H7 (cell line): Measurements from ENCODE around the gene SLC36A1. TPM values are rescaled to one million over a fixed set of nuclear protein-coding genes. Genes with fewer than 3 reads are reported as not detected.

Experiments
- DNase-seq: peaks from one replicate; pipeline ENCODE4 v3.0.0; 2012
- H3K27me3 ChIP-seq: 2 replicates; pipeline ENCODE4 v1.6.0; 2011; ENCODE audit warnings: mild to moderate bottlenecking, low read length; ENCODE audit not compliant: control insufficient read depth, insufficient read depth
- H3K36me3 ChIP-seq: replicated peaks from 2 replicates; pipeline ENCODE4 v1.5.1; 2011; ENCODE audit warnings: low read length; ENCODE audit not compliant: control insufficient read depth, insufficient read depth
- H3K4me3 ChIP-seq: 2 replicates; pipeline ENCODE4 v1.5.1; 2011; ENCODE audit warnings: low read depth, mild to moderate bottlenecking, control low read depth, low read length, moderate library complexity; ENCODE audit not compliant: insufficient read depth
- total RNA-seq: library from RNA; depleted of rRNA; stranded (reverse); fragments of >200 nt; shearing (Covaris generic); gene quantifications from 2 replicates; pipeline ENCODE4 v1.2.3, GENCODE V29; 2014; rRNA removed

Gene SLC36A1
- total RNA-seq, 1 experiment from 2014 or later, result 7.1 TPM

DNA sequence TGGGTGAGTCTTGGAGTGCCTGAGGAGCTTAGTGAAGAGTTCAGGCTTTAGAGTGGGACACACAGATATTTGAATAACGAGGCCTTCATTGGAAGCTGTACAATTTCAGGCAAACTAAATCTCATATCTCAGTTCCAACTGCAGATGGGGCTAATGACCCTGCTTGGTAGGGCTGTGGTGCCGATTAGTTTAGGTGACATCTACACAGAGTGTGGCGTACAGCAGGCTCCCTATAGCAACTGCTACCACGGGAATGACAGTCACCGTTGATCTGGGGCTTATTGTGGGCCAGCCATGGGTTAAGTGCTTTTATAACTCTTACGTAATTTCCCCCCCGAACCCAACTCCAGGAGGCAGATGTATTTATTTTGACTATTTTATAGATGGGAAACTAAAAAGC lies 72.9 kb downstream of the SLC36A1 start:
- Histone ChIP-seq H3K4me3 (no peak overlapping the region), H3K36me3 (no peaks in the 10 kb centered on the region), H3K27me3 (no peaks in the 10 kb centered on the region)
- no peak for DNase-seq

DNA sequence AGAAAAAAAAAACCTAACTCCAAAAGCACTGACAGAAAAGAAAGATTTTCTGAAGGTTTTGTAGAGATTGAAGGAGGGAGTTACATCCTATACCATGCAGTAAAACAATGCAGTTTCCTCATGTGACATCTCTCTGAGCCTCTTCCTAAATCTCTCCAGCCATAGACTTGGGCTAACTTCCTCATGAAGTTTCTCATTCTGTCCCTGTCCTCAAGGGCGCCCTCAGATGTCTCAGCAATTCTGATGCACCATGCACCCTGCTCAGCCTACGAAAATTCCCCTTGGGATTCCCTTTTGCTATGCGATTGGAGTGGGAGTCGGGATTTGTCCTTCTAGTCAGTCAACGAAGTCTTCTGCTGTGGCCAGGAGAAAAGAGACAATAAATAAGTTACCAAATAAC lies 74.8 kb downstream of the SLC36A1 start:
- Histone ChIP-seq H3K4me3 (no peak overlapping the region), H3K36me3 (no peaks in the 10 kb centered on the region), H3K27me3 (no peaks in the 10 kb centered on the region)
- DNase-seq, result no peak

DNA sequence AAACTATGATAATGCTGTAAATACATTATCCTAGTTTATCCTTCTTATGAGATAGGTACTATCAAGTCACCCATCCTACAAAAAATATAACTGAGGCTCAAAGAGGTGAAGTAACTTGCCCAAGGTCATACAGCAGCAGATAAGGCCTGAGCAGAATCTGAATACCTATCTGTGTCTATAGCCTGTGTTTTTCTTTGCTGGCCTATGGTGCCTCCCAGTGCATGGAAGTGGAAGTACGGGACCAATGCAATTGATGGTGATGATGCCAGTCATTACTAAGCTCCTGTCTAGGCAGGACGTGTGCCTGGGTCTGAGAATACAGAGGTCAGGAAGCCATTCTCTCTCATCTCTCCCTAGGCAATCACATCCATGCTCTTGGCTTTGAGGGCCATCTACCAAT lies 75.9 kb downstream of the SLC36A1 start:
- no peaks in the 10 kb centered on the region for H3K27me3 ChIP-seq
- peak; percentile 84 for DNase-seq
- H3K36me3 ChIP-seq, result no peaks in the 10 kb centered on the region
- no peak overlapping the region for H3K4me3 ChIP-seq

DNA sequence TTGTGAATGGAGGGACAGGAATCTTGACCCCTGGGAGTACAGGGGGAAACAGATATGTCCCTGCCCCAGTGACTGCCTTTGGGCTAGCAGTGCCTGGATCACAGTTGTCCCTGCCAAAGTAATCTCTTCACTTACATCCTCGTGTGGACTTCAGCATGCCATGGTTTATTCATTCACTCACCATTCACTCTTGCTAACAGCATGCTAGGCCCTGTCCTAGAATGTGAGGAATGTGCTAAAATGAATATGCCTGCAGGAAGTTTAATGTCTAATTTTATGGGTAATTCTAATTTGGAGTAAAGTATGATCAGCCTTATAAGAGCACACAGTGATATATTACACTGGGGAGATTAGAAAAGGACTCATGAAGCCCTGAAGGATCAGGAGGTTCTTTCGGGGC lies 80.8 kb downstream of the SLC36A1 start:
- no peak for DNase-seq
- Histone ChIP-seq H3K4me3 (no peak overlapping the region), H3K27me3 (no peaks in the 10 kb centered on the region), H3K36me3 (no peaks in the 10 kb centered on the region)

DNA sequence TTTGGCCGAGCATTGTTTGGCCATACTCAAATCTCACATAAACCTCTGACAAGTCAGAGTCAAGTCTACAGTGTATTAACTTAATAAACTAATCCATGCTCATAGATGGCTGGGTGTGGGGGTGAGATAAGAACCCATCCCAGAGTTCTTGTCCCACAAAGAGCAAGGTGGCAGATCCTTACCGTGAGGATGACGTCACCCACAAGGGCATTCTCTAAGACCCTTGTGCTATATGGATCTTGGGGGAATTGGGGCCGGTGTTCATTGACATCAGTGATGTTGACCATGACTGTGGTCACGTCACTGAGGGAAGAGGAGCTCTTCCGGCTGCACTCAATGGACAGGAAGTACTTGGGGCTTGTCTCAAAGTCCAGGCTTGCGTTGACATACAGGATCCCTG lies 81.6 kb downstream of the SLC36A1 start:
- H3K36me3 ChIP-seq, result no peaks in the 10 kb centered on the region
- H3K27me3 ChIP-seq, result no peaks in the 10 kb centered on the region
- H3K4me3 ChIP-seq, result no peak overlapping the region
- no peak for DNase-seq

DNA sequence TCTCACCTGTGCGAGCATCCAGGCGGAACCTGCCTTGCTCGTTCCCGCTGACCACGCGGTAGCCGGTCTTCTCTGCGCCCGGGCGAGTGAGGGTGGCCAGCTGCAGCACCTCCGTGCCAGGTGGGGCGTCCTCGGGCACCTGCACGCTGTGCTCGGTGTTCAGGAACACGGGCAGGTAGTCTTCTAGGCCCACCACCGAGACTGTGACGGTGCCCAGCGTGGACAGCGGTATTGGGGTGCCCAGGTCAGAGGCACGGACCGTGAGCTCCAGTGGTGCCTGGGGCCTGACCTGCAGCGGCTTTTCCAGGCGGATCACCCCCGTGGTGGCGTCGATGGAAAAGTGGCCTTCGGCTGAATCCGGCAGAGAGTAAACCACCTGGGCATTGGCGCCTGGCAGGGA lies 84.2 kb downstream of the SLC36A1 start:
- Histone ChIP-seq H3K4me3 (no peak overlapping the region), H3K36me3 (no peaks in the 10 kb centered on the region), H3K27me3 (no peaks in the 10 kb centered on the region)
- peak; percentile 27 for DNase-seq

DNA sequence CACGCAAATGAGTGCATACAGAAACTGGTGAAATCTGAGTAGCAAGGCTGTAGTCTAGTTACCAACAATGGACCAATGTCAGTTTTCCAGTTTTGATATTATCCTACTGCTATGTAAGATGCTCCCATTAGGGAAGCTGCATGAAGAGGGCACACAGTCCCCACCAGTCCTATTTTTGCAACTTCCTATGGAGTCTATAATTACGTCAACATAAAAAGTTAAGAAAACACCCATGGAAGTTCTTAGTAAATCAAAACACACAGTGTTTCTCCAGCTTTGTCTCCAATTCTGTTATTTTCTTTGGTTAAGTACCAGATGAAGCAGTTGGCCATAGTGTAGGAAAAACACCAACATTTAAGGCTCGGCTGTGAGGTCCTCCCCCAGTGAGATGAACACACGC lies 85.0 kb downstream of the SLC36A1 start:
- H3K4me3 ChIP-seq, result no peak overlapping the region
- no peaks in the 10 kb centered on the region for H3K27me3 ChIP-seq
- no peak for DNase-seq
- H3K36me3 ChIP-seq, result no peaks in the 10 kb centered on the region

DNA sequence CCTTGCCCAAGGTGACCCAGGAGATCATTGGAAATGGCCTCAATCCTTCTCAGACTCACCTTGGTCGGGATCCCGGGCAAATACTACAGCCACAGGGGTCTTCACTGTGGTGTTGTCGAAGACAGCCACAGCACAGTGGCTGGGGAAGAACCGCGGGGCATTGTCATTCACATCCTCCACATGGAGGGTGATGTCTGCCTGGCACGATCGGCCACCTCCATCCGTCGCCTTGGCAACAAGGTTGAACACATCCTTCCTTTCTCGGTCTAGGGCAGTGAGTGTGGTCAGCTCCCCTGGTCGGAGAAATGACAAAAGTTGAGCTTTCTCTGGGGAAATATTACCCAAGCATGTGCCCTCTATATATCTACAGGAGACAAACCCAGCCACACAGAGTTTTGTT lies 86.9 kb downstream of the SLC36A1 start:
- DNase-seq, result peak; percentile 76
- Histone ChIP-seq H3K36me3 (no peaks in the 10 kb centered on the region), H3K27me3 (no peaks in the 10 kb centered on the region), H3K4me3 (no peak overlapping the region)

DNA sequence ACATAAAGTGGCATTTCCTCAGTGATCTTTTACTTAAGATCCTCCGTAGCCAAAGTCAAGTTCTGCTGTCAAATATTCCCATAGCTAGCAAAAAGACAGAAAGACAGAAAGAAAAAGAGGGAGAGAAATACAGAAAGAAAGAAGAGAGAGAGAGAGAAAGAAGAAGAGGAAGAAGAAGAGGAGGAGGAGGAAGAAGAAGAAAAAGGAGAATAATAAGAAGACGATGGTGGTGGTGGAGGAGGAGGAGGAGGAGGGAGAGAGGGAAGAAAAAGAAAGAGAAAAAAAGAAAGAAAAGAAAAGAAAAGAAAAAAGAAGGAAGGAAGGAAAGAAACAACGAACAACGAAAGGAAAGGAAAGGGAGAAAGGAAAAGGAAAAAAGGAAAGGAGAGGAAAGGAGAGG lies 89.6 kb downstream of the SLC36A1 start:
- DNase-seq, result no peak
- Histone ChIP-seq H3K4me3 (no peak overlapping the region), H3K36me3 (no peaks in the 10 kb centered on the region), H3K27me3 (no peaks in the 10 kb centered on the region; the same call in 1 of the 2 replicates)

DNA sequence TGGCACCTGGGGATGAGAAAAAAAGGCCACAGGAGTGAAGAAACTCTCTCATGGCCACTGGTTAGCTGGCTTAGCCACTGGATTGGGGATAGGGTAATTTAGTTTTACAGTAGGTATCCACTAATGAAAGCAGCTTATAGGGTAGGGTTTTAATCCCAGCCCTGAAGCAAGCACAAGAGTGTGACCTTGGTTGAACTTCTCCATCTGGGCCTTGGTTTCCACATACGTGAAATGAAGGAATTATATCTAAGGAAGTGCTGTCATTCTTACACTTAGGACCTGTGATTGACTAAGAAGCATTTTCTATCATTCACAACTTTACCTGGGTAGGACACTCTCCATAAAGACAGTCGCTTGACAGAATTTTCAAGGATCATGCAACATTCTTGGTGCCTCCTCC lies 94.2 kb downstream of the SLC36A1 start:
- no peak overlapping the region for H3K4me3 ChIP-seq
- no peaks in the 10 kb centered on the region; the same call in 1 of the 2 replicates for H3K27me3 ChIP-seq
- no peaks in the 10 kb centered on the region for H3K36me3 ChIP-seq
- no peak for DNase-seq

Other genes starting within 250 kb of the SLC36A1 start
- gene CCDC69, start 223.5 kb upstream of the SLC36A1 start, total RNA-seq, result 5.6 and 8.7 TPM in 2 replicates
- gene GM2A, start 194.4 kb upstream of the SLC36A1 start, total RNA-seq, result 29.4 and 30.7 TPM in 2 replicates
- not detected in 2 replicates for gene SLC36A3, start 143.8 kb upstream of the SLC36A1 start, total RNA-seq
- gene SLC36A2, start 100.0 kb upstream of the SLC36A1 start, total RNA-seq, result not detected in 2 replicates
- under 0.01 TPM in 2 replicates for gene FAT2, start 143.7 kb downstream of the SLC36A1 start, total RNA-seq
- gene SPARC, start 239.3 kb downstream of the SLC36A1 start, total RNA-seq, result 419 and 483 TPM in 2 replicates